T-helper 1 cell treated with Interleukin-12 subunit alpha and Interleukin-12 subunit beta and Interleukin-4 antibody, amounts not matched to agents 30 ng/mL and 1 ng/mL, for 36 hours (primary cell): Measurements from ENCODE around the gene SLC43A3. TPM values are rescaled to one million over a fixed set of nuclear protein-coding genes. Genes with fewer than 3 reads are reported as not detected.
"Not testable (repeated sequence)": the region's sequence is repeated elsewhere in the genome, so short reads cannot be mapped to it uniquely, and the experiment has no call there.

Experiments
- intact Hi-C: fragments of 100-400 bp; cut with micrococcal nuclease; formaldehyde crosslinking; loops from one replicate; pipeline ENCODE4 v1.15.1; 2024
- total RNA-seq: library from RNA; stranded (reverse); gene quantifications from 2 replicates; pipeline ENCODE4 v1.2.3, GENCODE V29; 2022

Gene SLC43A3
- total RNA-seq, 1 donor from 2014 or later, result 52.6 TPM

DNA sequence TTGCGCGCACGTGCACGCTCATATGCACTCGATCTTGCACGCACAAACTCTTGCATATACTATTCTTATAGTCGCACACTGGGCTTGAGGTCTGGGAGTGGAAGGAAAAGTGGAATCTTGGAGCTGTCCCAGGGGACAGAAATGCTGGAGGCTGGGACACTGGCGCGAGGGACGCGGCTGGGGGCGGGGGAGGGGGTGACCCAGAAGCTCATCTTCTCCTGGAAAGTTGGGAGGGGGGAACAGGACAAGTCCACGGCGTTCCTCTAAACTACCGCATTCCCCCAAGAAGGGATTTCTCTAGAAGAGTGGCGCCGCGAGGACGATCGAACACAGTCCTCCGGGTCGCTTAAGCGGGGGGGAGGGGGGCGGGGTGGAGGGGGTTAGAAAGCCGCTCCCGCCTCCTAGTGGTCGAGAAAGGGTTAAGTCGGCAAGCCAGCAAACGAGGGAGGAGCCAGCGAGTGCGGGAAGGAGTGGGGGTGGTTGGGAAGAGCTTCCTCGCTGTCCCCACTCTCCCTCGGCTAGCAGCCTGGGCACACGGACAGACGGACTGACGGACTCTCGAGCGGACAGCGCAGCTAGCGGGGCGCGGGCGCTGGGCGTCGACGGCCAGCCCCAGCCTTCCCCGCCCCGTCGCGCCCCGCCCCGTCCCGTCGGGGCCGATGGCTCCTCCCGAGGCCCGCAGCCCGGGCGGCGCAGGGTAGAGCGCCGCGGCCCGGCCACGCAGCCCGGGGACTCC, 33.3 kb upstream of the SLC43A3 start, which contains the start of gene RTN4RL2:
RTN4RL2 (plus strand) TSS at position 507 of the 736 bp plus-strand sequence. CDS start 338 bp downstream, outside the sequence.
- intact Hi-C loops, result loop anchor here (1.0 kb wide), 1 partner anchor 115 kb away; no protein-coding TSS in a partner anchor

DNA sequence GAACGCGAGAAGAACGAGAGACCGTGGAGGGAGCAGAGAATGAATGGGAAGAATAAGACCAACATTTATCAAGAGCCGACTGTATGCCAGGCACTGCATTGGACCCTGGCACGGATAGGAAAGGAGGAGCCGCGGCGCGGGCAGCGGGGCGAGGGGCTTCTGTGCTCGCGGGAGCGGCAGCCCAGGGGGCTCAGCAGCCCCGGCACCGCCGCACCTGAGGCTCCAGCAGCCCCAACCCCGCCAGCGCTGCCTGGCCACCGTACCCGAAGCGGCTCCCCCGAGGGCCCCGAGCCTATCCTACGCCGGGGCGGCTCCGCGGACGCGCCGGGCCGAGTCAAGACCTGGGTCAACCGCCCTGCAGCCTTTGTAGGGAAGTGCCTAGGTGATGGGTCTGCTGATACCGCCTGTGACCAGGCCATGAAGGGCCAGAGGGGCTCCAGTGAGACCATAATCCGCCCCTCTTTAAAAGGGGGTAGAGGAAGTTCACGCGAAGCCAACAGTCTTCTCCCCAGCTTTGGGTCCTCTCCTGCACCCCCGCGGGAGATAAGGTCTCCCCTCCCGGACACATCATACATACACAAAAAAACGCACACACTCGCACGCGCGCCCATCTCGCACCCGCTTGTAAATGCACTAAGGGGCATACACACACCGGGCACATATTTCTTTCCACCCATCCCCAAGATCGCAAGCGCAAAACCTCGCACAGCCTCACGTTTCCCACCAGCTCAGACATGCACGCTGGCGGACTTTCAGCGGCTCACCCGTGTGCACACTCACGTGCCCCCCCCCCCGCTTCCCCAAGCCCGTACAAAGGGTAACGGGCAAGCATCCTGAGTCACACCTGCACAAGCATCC, 32.5 kb upstream of the SLC43A3 start:
- intact Hi-C loops, result loop anchor here (1.0 to 2.0 kb wide), 3 partner anchors 35 to 827 kb away; no protein-coding TSS in a partner anchor

DNA sequence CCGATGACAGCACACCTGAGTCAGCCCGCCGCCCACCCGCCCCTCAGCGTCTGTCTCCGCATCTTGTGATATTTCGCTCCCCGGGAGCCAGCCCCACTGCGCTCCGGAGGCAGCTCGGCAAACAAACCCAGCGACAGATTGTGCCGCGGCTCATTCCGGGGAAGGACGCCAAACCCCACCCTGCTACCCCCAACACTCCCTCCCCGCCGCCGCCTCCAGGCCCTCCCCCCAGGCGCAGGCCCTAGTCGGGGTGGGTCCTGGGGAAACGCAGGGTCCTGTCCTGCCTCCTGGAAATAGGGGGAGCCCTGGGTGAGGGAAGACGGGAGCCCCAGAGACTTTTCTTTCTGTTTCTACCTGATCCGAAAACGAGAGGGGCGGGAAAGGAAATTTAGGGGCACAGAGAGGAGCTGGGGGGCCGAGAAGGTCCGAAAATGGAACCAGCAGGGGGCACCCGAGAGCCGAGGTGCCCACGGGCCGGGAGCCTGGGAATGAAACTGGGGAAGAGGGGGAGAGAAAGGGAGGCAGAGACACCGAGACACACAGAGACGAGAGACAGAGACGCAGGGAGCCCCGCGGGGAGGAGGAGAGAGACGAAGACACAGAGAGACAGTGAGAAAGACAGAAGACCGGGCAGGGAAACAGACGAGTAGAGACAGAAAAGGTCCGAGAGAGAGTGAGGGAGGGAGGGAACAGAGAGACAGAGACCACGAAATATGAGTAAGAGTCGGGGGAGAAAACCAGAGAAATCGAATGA, 31.7 kb upstream of the SLC43A3 start:
- intact Hi-C loops, result loop anchor here (2.0 kb wide), 2 partner anchors 34 to 828 kb away; no protein-coding TSS in a partner anchor

DNA sequence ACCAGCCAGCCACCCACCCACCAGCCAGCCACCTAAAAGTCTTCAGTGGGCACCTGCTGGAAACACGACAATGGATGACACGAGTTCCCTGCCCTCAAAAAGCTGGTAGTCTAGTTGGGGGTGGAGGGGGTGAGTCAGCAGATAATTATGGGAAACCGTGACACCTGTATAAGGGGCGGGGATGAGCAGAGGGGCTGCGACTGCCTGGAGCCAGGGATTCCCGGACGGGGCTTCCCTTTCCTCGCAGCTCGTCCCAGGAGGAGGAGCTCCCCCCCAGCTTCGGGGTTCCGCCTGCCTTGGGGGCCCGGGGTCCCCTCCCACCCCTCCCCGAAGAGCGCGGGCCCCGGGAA, 31.1 kb upstream of the SLC43A3 start:
- intact Hi-C loops, result loop anchor here (2.0 kb wide), 2 partner anchors 33 to 829 kb away; no protein-coding TSS in a partner anchor

DNA sequence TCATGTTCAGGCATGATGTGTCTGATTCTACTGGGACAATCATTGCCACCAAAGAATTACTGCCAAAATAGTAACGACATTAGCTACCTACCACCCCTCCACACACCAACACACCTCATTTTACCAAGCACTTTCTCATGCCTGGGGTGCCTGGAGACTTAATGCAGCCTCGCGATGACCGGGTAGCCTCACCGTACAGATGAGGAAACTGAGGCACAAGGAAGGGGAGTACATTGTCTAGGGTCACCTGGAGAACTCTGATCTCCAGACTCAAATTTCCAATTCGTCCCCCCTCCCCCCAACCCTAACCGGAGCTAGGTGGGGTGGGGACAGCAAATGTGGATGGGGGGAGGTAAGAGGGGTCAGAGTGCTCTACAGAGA, 30.7 kb upstream of the SLC43A3 start:
- intact Hi-C loops, result loop anchor here (1.0 to 2.0 kb wide), 10 partner anchors 23 to 829 kb away; no protein-coding TSS in a partner anchor

DNA sequence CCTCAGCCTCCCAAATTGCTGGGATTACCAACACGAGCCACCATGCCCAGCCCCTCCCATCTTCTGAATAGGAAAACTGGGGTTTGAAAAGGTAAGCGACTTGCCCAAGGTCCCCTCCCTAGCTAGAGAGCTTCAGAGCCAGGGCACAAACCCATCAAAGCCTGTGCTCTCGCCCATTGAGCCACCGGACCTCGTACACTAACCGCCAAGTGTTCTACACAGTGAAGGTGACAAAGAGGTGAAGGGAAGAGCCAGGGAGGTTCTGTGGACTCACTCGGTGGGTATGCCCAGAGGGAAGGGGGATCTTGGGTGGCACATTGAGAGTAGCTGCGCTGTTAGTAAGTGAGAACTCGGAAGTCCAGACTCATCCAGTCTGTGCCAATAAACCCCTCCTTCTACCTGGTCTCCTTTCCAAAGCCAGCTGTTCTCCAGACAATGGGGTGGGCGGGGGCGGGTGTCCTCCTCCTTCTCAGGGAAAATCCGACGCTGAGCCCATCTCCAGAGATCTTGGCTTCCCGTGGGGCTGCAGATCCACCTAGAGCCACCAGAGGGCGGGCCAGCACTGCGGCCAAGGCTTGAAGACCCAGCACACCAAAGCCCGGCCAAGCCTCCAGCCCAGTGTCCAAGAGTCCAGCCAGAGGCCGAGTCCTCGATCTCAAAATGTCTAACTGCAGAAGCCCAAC, 30.2 kb upstream of the SLC43A3 start:
- intact Hi-C loops, result loop anchor here (1.0 to 2.0 kb wide), 8 partner anchors 23 to 344 kb away; no protein-coding TSS in a partner anchor

DNA sequence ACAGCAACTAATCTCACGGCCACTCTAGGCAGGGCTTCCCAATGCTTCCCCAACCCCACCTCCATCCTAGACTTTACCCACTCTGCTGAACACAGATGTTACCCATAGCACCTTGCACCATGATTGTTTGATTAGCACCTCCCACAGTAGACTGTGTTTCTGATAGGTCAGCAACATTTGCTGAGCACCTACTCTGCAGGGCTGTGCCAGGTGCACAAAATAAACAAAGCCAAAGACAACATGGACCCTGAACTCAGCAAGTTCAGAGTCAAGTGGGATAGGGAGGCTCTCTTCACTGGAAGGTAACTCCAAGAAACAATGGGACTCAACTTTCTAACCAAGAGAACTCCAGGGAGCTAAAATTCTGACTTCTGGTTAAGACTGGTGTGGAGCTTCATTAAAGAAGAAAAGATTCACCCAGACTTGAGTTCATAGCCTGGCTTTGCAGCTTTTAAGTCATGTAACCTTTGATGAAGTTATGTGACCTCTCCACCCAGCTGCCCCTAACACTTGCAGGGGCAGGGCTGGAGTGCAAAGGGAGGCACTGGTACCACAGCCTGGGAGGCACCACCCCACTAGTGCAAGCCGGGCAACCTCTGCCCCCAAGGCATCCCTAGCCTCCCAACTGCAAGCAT, 26.7 kb upstream of the SLC43A3 start:
- intact Hi-C loops, result no loop called here

DNA sequence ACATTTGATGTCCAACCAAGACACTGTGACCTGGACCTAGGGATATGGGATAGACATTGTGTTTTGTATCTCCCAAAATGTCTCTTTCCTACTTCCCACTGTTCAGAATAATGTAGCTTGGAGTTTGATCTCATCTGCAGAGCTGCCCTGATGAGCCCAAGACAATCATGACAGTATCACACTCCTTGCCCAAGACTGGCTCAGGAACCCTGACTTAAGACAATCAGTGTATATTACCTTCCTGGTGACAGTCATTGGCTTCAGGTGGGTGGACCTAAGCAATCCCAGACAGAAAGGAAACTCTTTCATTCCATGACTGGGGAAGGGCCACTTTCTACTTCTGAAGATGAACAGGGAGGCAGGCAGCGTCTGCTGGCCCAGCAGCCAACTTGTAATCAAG, 19.1 kb upstream of the SLC43A3 start:
- intact Hi-C loops, result no loop called here

DNA sequence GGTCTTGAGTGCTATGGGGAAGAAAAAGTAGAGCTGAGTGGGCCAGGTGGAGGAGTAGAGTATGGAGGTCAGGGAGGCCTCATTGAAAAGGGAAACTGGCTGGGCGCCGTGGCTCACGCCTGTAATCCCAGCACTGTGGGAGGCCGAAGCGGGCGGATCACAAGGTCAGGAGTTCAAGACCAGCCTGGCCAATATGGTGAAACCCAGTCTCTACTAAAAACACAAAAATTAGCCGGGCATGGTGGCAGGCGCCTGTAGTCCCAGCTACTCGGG, 18.1 kb upstream of the SLC43A3 start:
- intact Hi-C loops, result not testable (repeated sequence)

DNA sequence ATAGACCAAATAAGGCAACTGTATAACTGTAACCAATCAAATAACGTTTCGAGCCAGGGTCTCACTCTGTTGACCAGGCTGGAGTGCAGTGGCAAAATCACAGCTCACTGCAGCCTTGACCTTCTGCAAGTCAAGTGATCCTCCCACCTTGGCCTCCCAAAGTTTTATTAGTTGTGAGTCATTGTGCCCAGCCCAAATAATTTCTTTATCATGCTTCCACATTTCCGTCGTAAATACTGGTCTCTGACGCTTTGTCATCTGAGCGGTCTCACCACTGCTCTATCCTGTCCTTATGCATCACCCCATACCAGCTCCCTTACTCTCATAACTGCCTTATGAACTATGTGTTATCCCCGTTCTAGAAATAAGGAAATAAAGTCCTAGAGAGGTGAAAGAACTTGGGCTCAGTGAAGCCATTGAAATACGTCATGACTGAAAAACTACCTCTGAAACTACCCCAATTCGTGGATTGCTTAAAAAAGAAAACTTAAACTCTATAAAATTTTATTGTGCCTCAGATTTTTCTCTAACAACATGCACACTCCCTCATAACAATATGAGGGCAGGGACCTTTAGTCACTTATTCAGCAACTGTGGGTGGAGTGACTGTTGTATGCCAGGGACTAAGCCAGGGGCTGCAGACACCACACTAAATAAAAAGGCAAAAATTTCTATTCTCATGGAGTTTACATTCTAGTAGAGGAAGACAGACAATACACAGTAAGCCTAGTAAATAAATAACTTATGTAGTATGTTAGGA, 17.6 kb upstream of the SLC43A3 start:
- intact Hi-C loops, result no loop called here

DNA sequence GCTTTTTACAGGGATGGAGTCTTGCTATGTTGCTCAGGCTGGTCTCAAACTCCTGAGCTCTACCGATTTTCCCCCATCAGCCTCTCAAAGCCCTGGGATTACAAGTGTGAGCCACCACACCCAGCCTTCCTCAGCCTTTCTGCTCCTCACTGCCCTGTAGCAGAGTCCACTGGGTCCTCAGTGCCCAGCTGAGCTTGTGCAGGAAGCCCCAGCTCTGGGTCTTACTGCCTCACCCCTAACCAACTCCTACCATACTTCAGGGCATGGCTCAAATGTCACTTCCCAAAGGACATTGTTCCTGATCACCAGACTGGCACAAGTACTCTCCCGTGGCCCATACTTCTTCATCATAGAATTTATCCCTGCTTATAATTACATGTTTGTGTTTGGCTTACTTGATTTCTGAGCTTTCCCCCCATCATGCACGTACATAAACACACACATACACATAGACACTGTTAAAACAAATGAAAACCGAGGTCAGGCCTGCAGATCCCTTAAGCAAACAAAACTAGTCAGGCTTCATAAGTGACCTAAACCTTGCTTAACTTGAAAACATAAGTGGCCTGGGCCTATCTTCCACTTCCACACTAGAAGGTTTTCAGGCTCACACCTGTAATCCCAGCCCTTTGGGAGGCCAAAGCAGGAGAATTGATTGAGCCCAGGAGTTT, 14.0 kb upstream of the SLC43A3 start:
- intact Hi-C loops, result no loop called here

DNA sequence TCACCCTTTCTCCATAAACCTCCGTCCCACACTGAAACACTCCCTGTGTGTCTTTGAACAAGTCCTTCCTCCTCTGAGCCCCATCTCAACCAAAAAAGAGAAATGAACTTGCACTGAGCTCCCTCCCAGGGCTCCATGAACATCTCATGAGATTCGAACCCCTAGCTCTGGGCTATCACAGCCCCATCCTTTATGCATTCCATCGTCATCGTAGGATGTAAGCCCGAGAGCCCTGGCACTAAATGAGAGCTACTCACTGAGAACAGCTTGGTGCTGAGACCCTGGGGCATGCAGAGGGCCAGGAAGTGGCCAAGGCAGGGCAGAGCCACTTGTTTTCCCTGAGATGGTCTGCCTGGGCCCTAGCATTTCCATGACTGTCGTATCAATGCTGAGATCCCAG, 12.9 kb upstream of the SLC43A3 start:
- intact Hi-C loops, result no loop called here

DNA sequence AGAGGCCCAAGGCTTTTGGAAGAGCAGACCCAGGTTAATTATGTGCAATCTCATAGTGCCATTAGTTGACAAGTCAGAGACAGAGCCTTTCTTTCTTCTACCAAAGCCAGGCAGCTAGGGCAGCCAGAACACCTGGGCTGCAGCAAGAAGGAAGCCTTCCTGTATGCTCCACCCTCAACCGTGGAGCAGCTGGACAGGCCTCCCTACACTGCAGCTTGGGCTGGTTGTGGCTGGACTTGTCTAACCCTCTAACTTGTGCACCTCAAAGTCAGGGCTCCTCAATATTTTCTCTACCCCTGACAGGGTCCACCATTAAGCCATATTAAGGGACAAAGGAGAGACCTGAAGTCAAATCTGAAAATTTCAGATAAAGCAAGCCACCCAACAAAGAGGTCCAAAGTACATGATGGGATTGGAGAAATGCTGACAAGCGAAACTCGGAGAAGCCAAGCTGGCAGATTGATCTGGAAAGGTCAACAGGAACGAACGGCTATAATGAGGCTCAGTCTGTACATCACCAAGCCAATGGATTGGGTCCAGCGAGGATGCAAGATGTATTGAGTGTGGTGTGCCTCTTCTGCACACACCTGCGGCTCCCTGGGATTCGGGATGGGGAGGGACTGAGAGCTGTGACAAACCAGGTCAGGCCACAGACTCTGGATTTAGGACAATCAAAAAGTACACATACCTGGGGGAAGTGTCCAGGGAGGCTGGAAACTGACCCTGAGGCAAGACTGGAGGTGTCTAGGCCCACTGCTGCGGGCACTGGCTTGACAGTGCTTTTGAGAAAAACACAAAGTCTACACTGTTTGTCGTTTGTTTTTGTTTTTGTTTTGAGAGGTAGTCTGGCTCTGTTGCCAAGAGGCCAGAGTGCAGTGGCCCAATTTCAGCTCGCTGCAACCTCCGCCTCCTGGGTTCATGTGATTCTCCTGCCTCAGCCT, 11.7 kb upstream of the SLC43A3 start:
- intact Hi-C loops, result no loop called here

DNA sequence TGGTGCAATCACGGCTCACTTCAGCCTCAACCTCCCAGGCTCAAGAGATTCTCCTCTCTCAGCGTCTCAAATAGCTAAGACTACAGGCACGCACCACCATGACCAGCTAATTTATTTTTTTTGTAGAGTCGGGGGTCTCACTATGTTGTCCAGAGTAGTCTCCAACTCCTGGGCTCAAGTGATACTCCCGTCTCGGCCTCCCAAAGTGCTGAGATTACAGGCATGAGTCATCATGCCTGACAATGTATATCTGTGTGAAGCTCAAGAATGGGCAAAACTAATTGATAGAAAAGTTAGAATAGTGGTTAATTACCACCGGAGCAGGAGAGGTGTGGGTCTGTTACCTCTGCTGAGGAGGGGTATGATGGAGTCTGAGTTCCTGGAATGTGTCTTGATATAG, 9.1 kb upstream of the SLC43A3 start:
- intact Hi-C loops, result no loop called here

DNA sequence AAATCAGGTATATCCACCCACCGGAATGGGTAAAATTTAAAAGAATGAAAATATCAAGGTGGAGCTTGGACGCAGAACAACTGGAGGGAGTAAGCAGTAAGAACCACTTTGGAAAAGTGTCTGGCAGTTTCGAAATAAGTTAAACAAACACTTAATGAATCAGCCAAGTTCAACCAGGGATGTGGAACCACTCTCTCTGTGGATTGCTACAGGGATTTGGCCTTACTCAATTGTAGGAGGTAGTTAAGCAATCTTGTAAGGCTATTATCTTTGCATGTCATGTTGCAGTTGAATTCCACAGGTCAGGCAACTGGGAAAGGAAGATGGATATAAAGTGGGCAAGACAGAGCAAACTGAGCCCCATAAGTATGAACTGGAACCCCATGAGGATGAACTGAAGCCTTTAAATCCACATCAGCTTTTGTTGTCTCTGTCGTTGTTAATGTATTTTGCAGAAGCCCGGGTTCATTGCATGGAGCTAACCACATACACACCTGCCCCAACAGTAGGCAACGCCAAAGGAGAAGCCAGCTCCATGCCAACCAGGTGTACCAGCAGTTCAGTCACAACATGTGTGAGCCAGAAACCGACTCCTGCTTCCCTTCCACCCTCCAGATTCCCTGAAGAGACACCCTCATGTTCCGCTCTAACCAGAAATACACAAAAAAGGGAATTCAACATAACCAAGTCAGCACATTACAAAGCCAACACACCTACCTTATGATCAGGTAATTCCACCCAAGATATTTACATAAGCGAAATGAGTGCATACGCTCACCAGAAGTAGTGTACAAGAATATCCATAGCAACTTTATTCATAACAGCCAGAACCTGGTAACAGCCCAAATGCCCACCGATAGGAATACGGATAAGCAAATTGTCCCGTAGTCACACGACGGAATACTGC, 8.0 kb upstream of the SLC43A3 start:
- intact Hi-C loops, result no loop called here

DNA sequence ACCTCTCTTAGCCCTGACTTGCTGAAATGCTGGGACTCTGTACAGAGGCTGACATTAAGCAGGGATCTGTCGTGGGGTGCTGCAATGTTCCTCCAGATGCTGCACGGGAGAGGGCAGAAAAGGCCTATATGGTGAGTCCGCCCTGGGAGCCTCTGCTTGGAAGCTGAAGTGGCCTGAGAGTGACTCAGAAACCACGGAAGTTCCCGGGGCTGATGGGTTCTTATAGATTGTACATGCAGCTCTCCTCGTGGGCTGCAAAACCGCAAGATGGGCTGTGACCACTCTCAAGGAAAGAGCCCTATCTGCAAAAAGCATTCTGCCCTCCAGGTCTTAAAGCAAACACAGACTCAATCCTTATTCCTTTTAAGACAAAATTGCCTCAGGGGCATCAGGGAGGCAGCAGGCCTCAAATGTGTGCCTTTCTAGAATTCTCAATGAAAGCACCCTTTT, 5.8 kb upstream of the SLC43A3 start:
- intact Hi-C loops, result no loop called here

DNA sequence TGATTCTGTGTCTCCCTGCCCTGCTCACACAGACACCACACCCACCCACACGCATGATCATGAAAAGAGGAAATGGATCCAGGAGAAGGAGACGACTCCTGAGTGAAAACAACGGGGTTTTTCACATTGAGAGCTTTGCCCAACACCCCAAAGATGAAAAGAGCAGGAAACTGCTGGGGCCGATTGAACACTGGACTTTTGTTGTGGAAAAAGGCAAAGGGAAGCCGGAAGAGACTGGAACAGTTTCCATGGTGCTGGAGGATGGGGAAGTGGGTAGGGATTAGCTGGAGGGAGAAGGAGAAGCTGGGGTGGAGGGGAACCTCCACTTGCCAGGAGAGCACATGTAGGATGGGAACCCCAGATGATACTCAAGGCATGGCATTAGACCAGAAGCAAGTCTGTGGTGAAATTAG, 5.2 kb upstream of the SLC43A3 start:
- intact Hi-C loops, result no loop called here
